ENCODE results near the gene CYFIP1. TPM values are rescaled to one million over a fixed set of nuclear protein-coding genes. Genes with fewer than 3 reads are reported as not detected.

CYFIP1 gene
- total and polyA plus RNA-seq, 2 donors (not counting 1 experiment from before 2014, with no cell fraction given), result 59.4 to 102 TPM

DNA sequence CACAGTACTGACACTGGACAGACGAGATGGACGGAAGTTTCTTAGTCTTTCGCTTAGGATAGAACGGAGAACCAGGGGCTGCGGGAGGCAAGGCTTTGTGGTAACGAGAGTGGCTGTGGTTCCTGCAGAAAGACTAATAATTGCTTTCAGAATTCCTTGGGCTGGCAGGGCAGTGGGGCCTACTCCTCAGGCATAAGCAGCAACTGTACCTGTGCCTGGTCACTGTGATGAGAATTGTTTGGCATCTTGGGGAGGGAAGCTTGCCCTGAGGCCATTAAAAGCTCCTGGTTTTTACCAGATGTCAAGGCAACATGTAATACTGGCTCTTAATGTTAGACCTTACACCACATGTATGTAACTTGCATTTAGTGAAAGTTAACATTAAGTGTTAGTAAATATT, 134.1 kb downstream of the CYFIP1 start:
- Histone ChIP-seq H3K9me3 (ENCODE audit: control insufficient read depth, insufficient read depth, low read depth, low read length) (no peaks in the 10 kb centered on the region), H4K20me1 (ENCODE audit: control insufficient read depth, extremely low read depth, insufficient read depth, low read length) (no peaks in the 10 kb centered on the region), H3K4me2 (ENCODE audit: extremely low read depth, insufficient read depth, low read length) (no peak overlapping the region), H3K36me3 (ENCODE audit: control insufficient read depth, insufficient read depth, low read length) (peaks cover 4% of the 10 kb centered on the region), H3K27ac (ENCODE audit: insufficient read depth, low read length) (no peak overlapping the region), H3K4me3 (replicated peaks in 1 of 4; ENCODE audit: control extremely low read depth in 1 of 4, insufficient read depth in 1 of 4, low read depth in 3 of 4, low read length in 4 of 4) (no peak overlapping the region), H3K27me3 (ENCODE audit: control insufficient read depth, insufficient read depth, low read length) (no peaks in the 10 kb centered on the region), H2AFZ (ENCODE audit: low read length) (no peak overlapping the region), H3K79me2 (ENCODE audit: control insufficient read depth, insufficient read depth, low read length) (peaks cover 67% of the 10 kb centered on the region), H3K4me1 (ENCODE audit: control insufficient read depth, extremely low read depth, insufficient read depth, low read length) (no peaks in the 10 kb centered on the region), H3K9ac (ENCODE audit: insufficient read depth, low read length) (no peak overlapping the region)
- DNase-seq (ENCODE audit: low read depth in 2 of 2), result no peak
- TF ChIP-seq EZH2 (IDR thresholded peaks at IDR 0.05; ENCODE audit: low read length, missing control alignments), result no peak
- TF ChIP-seq, protein P1, sequence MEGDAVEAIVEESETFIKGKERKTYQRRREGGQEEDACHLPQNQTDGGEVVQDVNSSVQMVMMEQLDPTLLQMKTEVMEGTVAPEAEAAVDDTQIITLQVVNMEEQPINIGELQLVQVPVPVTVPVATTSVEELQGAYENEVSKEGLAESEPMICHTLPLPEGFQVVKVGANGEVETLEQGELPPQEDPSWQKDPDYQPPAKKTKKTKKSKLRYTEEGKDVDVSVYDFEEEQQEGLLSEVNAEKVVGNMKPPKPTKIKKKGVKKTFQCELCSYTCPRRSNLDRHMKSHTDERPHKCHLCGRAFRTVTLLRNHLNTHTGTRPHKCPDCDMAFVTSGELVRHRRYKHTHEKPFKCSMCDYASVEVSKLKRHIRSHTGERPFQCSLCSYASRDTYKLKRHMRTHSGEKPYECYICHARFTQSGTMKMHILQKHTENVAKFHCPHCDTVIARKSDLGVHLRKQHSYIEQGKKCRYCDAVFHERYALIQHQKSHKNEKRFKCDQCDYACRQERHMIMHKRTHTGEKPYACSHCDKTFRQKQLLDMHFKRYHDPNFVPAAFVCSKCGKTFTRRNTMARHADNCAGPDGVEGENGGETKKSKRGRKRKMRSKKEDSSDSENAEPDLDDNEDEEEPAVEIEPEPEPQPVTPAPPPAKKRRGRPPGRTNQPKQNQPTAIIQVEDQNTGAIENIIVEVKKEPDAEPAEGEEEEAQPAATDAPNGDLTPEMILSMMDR (conservative IDR thresholded peaks at IDR 0.05 in 1 of 2, IDR thresholded peaks at IDR 0.05 in 1 of 2; ENCODE audit: low read depth in 1 of 2, low read length in 2 of 2), result no peak

DNA sequence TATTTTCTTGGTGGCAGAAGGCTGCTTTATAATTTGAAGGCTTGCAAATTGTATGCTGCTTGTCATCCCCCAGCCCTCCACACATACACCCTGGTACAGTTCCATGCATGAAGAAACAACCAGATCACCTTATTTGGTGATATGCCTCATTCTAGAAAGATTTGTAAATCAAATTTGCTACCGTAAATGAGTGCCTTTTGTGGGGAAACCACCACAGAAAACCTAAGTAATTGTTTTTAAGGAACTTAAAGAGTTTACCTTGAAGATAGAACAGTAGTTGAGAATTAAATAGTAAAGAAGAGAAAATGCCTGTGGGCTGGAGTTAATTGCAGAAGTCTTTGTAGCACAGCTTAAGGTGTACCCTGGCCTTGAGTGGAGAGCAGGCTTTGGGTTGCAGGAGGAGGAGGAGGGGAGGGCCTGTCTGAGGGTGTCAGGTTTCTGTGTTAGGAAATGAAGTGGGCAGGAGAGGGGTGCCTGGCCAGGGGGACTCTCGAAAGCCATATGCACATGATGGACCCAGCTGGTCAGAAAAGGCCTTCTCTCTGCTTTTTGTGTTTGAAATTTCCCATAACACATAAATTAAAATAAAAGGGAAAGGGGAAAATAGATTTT, 134.8 kb downstream of the CYFIP1 start:
- Histone ChIP-seq H3K9me3 (ENCODE audit: control insufficient read depth, insufficient read depth, low read depth, low read length) (no peaks in the 10 kb centered on the region), H4K20me1 (ENCODE audit: control insufficient read depth, extremely low read depth, insufficient read depth, low read length) (no peaks in the 10 kb centered on the region), H3K79me2 (ENCODE audit: control insufficient read depth, insufficient read depth, low read length) (peaks cover 72% of the 10 kb centered on the region), H3K36me3 (ENCODE audit: control insufficient read depth, insufficient read depth, low read length) (peaks cover 4% of the 10 kb centered on the region), H3K4me2 (ENCODE audit: extremely low read depth, insufficient read depth, low read length) (no peak overlapping the region), H3K27me3 (ENCODE audit: control insufficient read depth, insufficient read depth, low read length) (no peaks in the 10 kb centered on the region), H3K9ac (ENCODE audit: insufficient read depth, low read length) (no peak overlapping the region), H3K4me1 (ENCODE audit: control insufficient read depth, extremely low read depth, insufficient read depth, low read length) (no peaks in the 10 kb centered on the region), H3K27ac (ENCODE audit: insufficient read depth, low read length) (no peak overlapping the region), H2AFZ (ENCODE audit: low read length) (no peak overlapping the region), H3K4me3 (replicated peaks in 1 of 4; ENCODE audit: control extremely low read depth in 1 of 4, insufficient read depth in 1 of 4, low read depth in 3 of 4, low read length in 4 of 4) (no peak overlapping the region)
- peak; percentile 26 to 32 for DNase-seq (ENCODE audit: low read depth in 2 of 2)
- TF ChIP-seq, protein P1 (conservative IDR thresholded peaks at IDR 0.05 in 1 of 2, IDR thresholded peaks at IDR 0.05 in 1 of 2; ENCODE audit: low read depth in 1 of 2, low read length in 2 of 2), result no peak
- TF ChIP-seq EZH2 (IDR thresholded peaks at IDR 0.05; ENCODE audit: low read length, missing control alignments), result no peak

- Histone ChIP-seq H3K27ac (ENCODE audit: insufficient read depth, low read length) (no peak overlapping the region), H3K9ac (ENCODE audit: insufficient read depth, low read length) (no peak overlapping the region)
Observed at GRCh38 chr15:22844421-22845288, 135.5 kb downstream of the CYFIP1 start.

More at GRCh38 chr15:22844421-22845288, 135.5 kb downstream of the CYFIP1 start:
- no peak overlapping the region for H2AFZ ChIP-seq (ENCODE audit: low read length)
- H3K9me3 ChIP-seq (ENCODE audit: control insufficient read depth, insufficient read depth, low read depth, low read length), result no peaks in the 10 kb centered on the region
- no peak for DNase-seq (ENCODE audit: low read depth in 2 of 2)
- peaks cover 4% of the 10 kb centered on the region for H3K36me3 ChIP-seq (ENCODE audit: control insufficient read depth, insufficient read depth, low read length)
- H3K27me3 ChIP-seq (ENCODE audit: control insufficient read depth, insufficient read depth, low read length), result no peaks in the 10 kb centered on the region
- H4K20me1 ChIP-seq (ENCODE audit: control insufficient read depth, extremely low read depth, insufficient read depth, low read length), result no peaks in the 10 kb centered on the region
- no peak for TF ChIP-seq EZH2 (IDR thresholded peaks at IDR 0.05; ENCODE audit: low read length, missing control alignments)
- TF ChIP-seq, protein P1 (conservative IDR thresholded peaks at IDR 0.05 in 1 of 2, IDR thresholded peaks at IDR 0.05 in 1 of 2; ENCODE audit: low read depth in 1 of 2, low read length in 2 of 2), result no peak
- H3K4me1 ChIP-seq (ENCODE audit: control insufficient read depth, extremely low read depth, insufficient read depth, low read length), result no peaks in the 10 kb centered on the region
- H3K4me3 ChIP-seq (replicated peaks in 1 of 4; ENCODE audit: control extremely low read depth in 1 of 4, insufficient read depth in 1 of 4, low read depth in 3 of 4, low read length in 4 of 4), result no peak overlapping the region
- H3K4me2 ChIP-seq (ENCODE audit: extremely low read depth, insufficient read depth, low read length), result no peak overlapping the region
- peaks cover 70% of the 10 kb centered on the region for H3K79me2 ChIP-seq (ENCODE audit: control insufficient read depth, insufficient read depth, low read length)
